CD1c-positive myeloid dendritic cell (primary cell): ENCODE results near the gene ENTR1.
A peak's percentile ranks its signal among the peaks of the same experiment; 100 is the strongest.
"Not testable (repeated sequence)": the region's sequence is repeated elsewhere in the genome, so short reads cannot be mapped to it uniquely, and the experiment has no call there.

Experiments used
- DNase-seq: peaks from one replicate; pipeline ENCODE4 v3.0.0-alpha.2; 2016; ENCODE audit errors: extremely low spot score

ENTR1 gene

GRCh38 chr9:136419092-136419420, 8.6 kb upstream of the ENTR1 start:
- DNase-seq, result no peak

GRCh38 chr9:136418182-136419091, 8.0 kb upstream of the ENTR1 start:
- no peak for DNase-seq

GRCh38 chr9:136416914-136417313, 6.5 kb upstream of the ENTR1 start:
- DNase-seq, result no peak

GRCh38 chr9:136416427-136416826, 6.0 kb upstream of the ENTR1 start:
- DNase-seq, result no peak

- no peak for DNase-seq
Measured at GRCh38 chr9:136412962-136413361, 2.5 kb upstream of the ENTR1 start.

GRCh38 chr9:136411378-136411777, 964 bp upstream of the ENTR1 start:
- DNase-seq, result no peak

GRCh38 chr9:136409557-136410455, 608 bp downstream of the ENTR1 start:
- DNase-seq, result peak; percentile 52

GRCh38 chr9:136407911-136408310, 2.5 kb downstream of the ENTR1 start:
- no peak for DNase-seq

- not testable (repeated sequence) for DNase-seq
Measured at GRCh38 chr9:136407061-136407460, 3.4 kb downstream of the ENTR1 start.

GRCh38 chr9:136405904-136406303, 4.5 kb downstream of the ENTR1 start:
- DNase-seq, result not testable (repeated sequence)

- no peak for DNase-seq
Measured at GRCh38 chr9:136405481-136405880, 4.9 kb downstream of the ENTR1 start.

GRCh38 chr9:136404801-136405136, 5.6 kb downstream of the ENTR1 start:
- no peak for DNase-seq

- no peak for DNase-seq
Measured at GRCh38 chr9:136403915-136404800, 6.3 kb downstream of the ENTR1 start.

- peak; percentile 40 for DNase-seq
Measured at GRCh38 chr9:136403538-136403914, 6.9 kb downstream of the ENTR1 start.

GRCh38 chr9:136402067-136402466, 8.3 kb downstream of the ENTR1 start:
- no peak for DNase-seq

- no peak for DNase-seq
Measured at GRCh38 chr9:136401173-136401922, 9.1 kb downstream of the ENTR1 start.

GRCh38 chr9:136400038-136400834, 10.2 kb downstream of the ENTR1 start, which contains the start of gene SNAPC4:
TSS of gene SNAPC4 (minus strand) at chr9:136400170. CDS start at chr9:136398428, 1,742 bp downstream.
- DNase-seq, result peak; percentile 95

GRCh38 chr9:136399176-136400037, 11.0 kb downstream of the ENTR1 start:
- DNase-seq, result peak; percentile 44

- no peak for DNase-seq
Measured at GRCh38 chr9:136398286-136398685, 12.1 kb downstream of the ENTR1 start.
